ENCODE data around the gene RFX2. TPM values are rescaled to one million over a fixed set of nuclear protein-coding genes. Genes with fewer than 3 reads are reported as not detected.
A peak's percentile ranks its signal among the peaks of the same experiment; 100 is the strongest.

RFX2 gene
- total RNA-seq, 1 experiment from 2014 or later, result 3.7 TPM

GRCh38 chr19:5967994-5968430, 142.3 kb downstream of the RFX2 start:
- H3K14ac ChIP-seq (ENCODE audit: insufficient read depth, low read length), result peak overlapping the region; percentile 54; the same call in 1 of the 2 replicates
- no peak overlapping the region for H3K4me2 ChIP-seq (ENCODE audit: insufficient read depth, insufficient read length, low read length)
- WGBS (ENCODE audit: extremely low coverage, insufficient read length, low lambda C conversion rate), result no CpG with 5 or more reads among the region's 10 CpGs
- H4K91ac ChIP-seq (ENCODE audit: insufficient read length, low read depth, low read length), result no peak overlapping the region
- H3T11ph ChIP-seq (ENCODE audit: low read length), result no peak overlapping the region
- no peak overlapping the region for H4K8ac ChIP-seq (replicated peaks; ENCODE audit: insufficient read length, low read depth, low read length)
- H3K27ac ChIP-seq (ENCODE audit: insufficient read length, low read depth, low read length), result no peak overlapping the region
- H2BK120ac ChIP-seq (ENCODE audit: low read depth, low read length, poor library complexity, severe bottlenecking), result no peak overlapping the region
- peak; percentile 75 for DNase-seq
- H3K4me1 ChIP-seq (ENCODE audit: insufficient read depth, low read length), result no peaks in the 10 kb centered on the region; the same call in 1 of the 2 replicates
- no peak overlapping the region for H4K5ac ChIP-seq (ENCODE audit: insufficient read length, low read depth, low read length)
- no peak overlapping the region for H2BK15ac ChIP-seq (ENCODE audit: low read depth, low read length)
- H3K18ac ChIP-seq (ENCODE audit: insufficient read length, low read depth, low read length), result peak overlapping the region; percentile 9
- no peaks in the 10 kb centered on the region for H3K27me3 ChIP-seq (ENCODE audit: insufficient read depth, low read length)
- H2BK20ac ChIP-seq (ENCODE audit: low read depth, low read length, poor library complexity, severe bottlenecking), result no peak overlapping the region
- H3K79me2 ChIP-seq (ENCODE audit: insufficient read depth, low read length), result peaks cover 48% of the 10 kb centered on the region; the same call in 1 of the 2 replicates
- H3K4me1 Mint-ChIP-seq, result peaks cover 26 to 35% of the 10 kb centered on the region in 2 experiments
- H3K9me3 ChIP-seq (ENCODE audit: control insufficient read depth, low read depth, low read length), result no peaks in the 10 kb centered on the region
- peak overlapping the region; percentile 69 to 99 (median 96) for H3K27ac Mint-ChIP-seq
- peaks cover 5% of the 10 kb centered on the region for H4K20me1 ChIP-seq (ENCODE audit: control insufficient read depth, insufficient read depth, insufficient read length)
- H3K56ac ChIP-seq (ENCODE audit: insufficient read length, low read depth, low read length), result no peak overlapping the region
- H2AK5ac ChIP-seq (ENCODE audit: insufficient read length, low read length), result no peak overlapping the region
- no peak overlapping the region for H2BK5ac ChIP-seq (ENCODE audit: insufficient read length, low read length)
- TF ChIP-seq CTCF (conservative IDR thresholded peaks at IDR 0.05), result peak; percentile 90
- H3K4ac ChIP-seq (ENCODE audit: low read depth, low read length), result no peak overlapping the region
- peak overlapping the region in 1 of 2 experiments; percentile 45; a peak in 2 of 5 replicates for H3K4me3 Mint-ChIP-seq
- H3K23ac ChIP-seq (ENCODE audit: insufficient read length, low read depth, low read length), result no peak overlapping the region
- H3K79me1 ChIP-seq (ENCODE audit: insufficient read depth, low read depth, low read length, poor library complexity, severe bottlenecking), result peaks cover 18% of the 10 kb centered on the region
- H3K23me2 ChIP-seq (ENCODE audit: insufficient read length, low read depth, low read length, poor library complexity, severe bottlenecking), result no peaks in the 10 kb centered on the region
- peaks cover 0 to 11% (median 2%) of the 10 kb centered on the region in 3 experiments; a peak in 3 of 7 replicates for H3K36me3 Mint-ChIP-seq (ENCODE audit: insufficient read depth in 1 of 3, low read depth in 3 of 3)
- no peaks in the 10 kb centered on the region for H3K27me3 Mint-ChIP-seq (ENCODE audit: low read depth)
- H2AFZ ChIP-seq (ENCODE audit: low read length), result no peak overlapping the region
- no peak overlapping the region for H3K9ac ChIP-seq (ENCODE audit: extremely low read depth, insufficient read length, low read length)
- H2BK12ac ChIP-seq (ENCODE audit: insufficient read length, low read depth, low read length), result no peak overlapping the region
- no peaks in the 10 kb centered on the region for H3K9me3 Mint-ChIP-seq
